Body of pancreas (tissue), 4 donors: ENCODE measurements around the gene TTLL5.

ENCODE experiments used
- CTCF ChIP-seq, 7 experiments: fragments of 450-650 bp in 4 of 7; fragments of 200-600 bp in 3 of 7; sonication (generic) in 3 of 7; IDR thresholded peaks; one replicate each; pipeline ENCODE4 v1.5.1; 2016 to 2019; ENCODE audit warnings: antibody characterized with exemption in 7 of 7
- POLR2A ChIP-seq, 3 donors: fragments of 450-650 bp; IDR thresholded peaks; one replicate each; pipeline ENCODE4 v1.6.1; 2016; ENCODE audit warnings: antibody characterized with exemption in 3 of 3, mild to moderate bottlenecking in 2 of 3

GRCh38 chr14:75612157-75612556 lies 48.9 kb upstream of the TTLL5 start:
- TF ChIP-seq CTCF (IDR thresholded peaks at IDR 0.05) (no peak), POLR2A (IDR thresholded peaks at IDR 0.05) (no peak)
